Measurements from ENCODE around the gene RRAS.
"Not testable (repeated sequence)": the region's sequence is repeated elsewhere in the genome, so short reads cannot be mapped to it uniquely, and the experiment has no call there.

The RRAS gene

DNA sequence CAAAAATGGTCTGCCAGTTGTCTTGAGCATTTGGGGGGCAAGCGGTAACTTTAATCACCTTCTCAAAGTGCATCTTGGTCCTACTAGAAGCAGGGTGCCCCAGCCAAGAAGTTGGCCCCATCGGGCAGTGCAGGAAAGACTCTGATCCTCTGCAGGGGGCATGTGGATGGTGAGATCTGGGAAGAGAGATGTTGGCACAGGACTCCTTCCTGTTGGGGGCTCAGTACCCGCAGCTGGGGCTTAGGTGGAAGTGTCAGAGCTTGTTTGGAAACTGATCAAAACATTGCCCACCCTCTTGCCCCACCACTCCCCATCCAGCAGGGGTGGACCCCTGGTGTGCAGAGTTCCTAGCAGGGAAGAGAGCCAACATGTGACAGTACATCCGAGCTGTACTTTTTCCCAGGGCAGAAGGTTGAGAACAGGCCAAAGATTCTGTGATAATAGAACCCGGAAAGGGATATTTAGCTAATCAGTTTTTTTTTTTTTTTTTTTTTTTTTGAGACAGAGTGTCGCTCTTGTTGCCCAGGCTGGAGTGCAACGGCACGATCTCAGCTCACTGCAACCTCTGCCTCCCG is 8.8 kb downstream of the RRAS start:
- peak; percentile 45 for DNase-seq (ENCODE audit: low read depth)

DNA sequence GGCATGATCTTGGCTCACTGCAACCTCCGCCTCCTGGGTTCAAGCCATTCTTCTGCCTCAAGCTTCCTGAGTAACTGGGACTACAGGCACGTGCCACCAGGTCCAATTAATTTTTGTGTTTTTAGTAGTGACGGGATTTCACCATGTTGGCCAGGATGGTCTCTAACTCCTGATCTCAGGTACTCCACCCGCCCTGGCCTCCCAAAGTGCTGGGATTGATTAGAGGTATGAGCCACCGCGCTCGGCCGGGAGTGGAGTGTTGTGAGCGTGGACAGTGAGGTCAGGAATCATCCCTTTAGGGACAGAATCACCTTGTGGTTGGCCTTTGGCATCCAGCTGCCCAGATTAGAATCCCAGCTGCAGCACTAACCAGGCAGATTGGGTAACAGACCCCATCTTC is 10.3 kb downstream of the RRAS start:
- DNase-seq (ENCODE audit: low read depth), result no peak

DNA sequence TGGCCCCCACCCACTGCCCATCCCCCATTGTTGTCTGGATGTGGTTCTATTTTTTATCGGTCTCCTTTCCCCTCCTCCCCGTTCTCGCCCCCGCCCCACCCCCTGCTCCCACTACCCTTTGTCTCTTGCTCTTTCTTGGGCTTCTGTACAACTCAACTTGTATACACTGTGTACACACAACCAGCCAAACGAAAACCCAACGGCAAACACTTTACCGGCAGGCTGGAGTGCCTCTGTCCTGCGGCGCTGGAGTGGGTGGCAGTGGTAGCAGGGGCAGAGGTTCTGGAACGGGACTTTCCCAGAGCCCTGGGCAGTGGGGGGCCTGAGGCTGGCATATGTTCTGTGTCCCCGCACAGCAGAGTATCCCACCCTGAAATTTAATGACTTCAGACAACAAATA is 13.7 kb downstream of the RRAS start:
- DNase-seq (ENCODE audit: low read depth), result no peak

GRCh38 chr19:49624967-49625910 is 14.7 kb downstream of the RRAS start:
- DNase-seq (ENCODE audit: low read depth), result no peak

DNA sequence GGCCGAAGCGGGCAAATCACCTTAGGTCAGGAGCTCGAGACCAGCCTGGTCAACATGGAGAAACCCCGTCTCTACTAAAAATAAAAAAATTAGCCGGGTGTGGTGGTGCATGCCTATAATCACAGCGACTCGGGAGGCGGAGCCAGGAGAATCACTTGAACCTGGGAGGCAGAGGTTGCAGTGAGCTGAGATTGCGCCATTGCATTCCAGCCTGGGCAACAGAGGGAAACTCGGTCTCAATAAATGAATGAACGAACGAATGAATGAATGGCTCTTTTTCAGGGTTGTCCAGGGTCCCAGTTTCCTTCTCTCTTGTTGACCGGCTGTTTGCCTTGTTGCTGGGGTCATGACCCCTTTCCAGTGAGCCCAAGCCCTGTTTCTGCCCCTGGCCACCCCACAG is 22.1 kb downstream of the RRAS start:
- not testable (repeated sequence) for DNase-seq (ENCODE audit: low read depth)

- no peak for DNase-seq (ENCODE audit: low read depth)
Observed at GRCh38 chr19:49616945-49617344, 23.0 kb downstream of the RRAS start.

GRCh38 chr19:49616532-49616931 is 23.4 kb downstream of the RRAS start:
- no peak for DNase-seq (ENCODE audit: low read depth)

- DNase-seq (ENCODE audit: low read depth), result no peak
Observed at GRCh38 chr19:49615861-49616260, 24.1 kb downstream of the RRAS start.

- peak; percentile 92 for DNase-seq (ENCODE audit: low read depth)
Observed at GRCh38 chr19:49614096-49614833, 25.7 kb downstream of the RRAS start.

- peak; percentile 52 for DNase-seq (ENCODE audit: low read depth)
Observed at GRCh38 chr19:49613374-49613773, 26.6 kb downstream of the RRAS start.

DNA sequence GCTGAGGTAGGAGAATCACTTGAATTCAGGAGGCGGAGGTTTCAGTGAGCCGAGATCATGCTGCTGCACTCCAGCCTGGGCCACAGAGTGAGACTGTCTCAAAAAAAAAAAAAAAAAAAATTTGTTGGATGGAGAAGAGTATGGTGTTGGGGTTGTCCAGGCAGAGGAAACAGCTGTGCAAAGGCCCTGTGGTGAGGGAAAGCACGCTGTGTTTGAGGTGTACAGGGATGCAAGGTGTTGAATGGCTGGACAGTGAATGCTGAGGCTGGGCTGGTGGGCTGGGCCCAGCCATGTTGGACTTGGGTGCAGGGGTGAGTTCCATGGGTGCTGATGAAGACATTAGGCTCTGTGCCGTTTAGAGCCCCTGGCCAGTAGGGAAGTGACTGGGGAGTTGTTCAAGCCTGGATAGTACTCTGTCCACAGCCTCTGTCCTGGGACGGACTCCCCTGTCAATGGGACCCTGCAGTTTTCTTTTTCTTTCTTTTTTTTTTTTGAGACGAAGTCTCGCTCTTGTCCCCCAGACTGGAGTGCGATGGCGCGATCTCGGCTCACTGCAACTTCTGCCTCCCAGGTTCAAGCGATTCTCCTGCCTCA is 30.3 kb downstream of the RRAS start:
- no peak for DNase-seq (ENCODE audit: low read depth)

- no peak for DNase-seq (ENCODE audit: low read depth)
Observed at GRCh38 chr19:49605605-49606004, 34.3 kb downstream of the RRAS start.

- DNase-seq (ENCODE audit: low read depth), result no peak
Observed at GRCh38 chr19:49602806-49603205, 37.1 kb downstream of the RRAS start.

DNA sequence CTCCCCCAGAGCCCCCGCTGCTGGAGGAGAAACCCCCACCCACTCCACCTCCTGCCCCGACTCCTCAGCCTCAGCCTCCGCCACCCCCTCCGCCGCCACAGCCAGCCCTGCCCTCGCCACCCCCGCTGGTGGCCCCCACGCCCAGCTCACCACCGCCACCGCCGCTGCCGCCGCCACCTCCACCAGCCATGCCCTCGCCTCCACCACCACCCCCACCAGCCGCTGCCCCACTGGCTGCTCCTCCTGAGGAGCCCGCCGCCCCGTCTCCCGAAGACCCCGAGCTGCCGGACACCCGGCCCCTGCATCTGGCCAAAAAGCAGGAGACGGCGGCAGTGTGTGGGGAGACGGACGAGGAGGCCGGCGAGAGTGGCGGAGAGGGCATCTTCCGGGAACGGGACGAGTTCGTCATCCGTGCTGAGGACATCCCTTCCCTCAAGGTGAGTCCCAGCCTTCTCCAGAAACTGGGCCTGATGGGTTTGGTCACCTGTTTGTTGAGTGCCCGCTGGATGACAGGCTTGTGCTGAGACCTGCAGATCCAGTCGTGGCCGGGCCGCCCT is 38.4 kb downstream of the RRAS start:
- DNase-seq (ENCODE audit: low read depth), result no peak

DNA sequence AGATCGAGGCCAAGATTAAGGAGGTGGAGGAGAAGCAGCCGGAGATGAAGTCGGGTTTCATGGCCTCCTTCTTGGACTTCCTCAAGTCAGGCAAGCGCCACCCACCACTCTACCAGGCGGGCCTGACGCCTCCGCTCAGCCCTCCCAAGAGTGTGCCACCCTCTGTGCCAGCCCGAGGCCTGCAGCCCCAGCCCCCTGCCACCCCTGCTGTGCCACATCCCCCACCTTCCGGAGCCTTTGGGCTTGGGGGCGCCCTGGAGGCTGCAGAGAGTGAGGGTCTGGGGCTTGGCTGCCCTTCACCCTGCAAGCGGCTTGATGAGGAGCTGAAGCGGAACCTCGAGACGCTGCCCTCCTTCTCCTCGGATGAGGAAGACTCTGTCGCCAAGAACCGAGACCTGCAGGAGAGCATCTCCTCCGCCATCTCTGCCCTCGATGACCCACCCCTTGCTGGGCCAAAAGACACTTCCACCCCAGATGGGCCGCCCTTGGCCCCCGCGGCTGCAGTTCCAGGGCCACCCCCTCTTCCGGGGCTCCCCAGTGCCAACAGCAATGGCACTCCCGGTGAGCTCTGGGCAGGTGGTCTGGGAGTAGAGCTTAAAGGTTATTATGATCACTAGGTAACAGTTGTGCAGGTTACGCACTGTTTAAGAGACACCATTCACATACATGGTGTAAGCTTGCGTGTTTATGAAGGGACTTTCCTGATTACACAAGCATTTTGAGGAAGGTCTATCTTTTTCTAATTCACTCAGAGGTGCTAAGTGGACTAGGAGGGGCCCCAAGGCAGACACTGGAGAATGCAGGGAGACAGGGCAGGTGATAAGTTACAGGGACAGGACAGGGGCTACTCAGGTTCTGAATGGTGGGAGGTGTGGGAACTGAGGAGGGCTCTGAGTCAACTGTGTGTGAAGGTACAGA is 40.3 kb downstream of the RRAS start:
- DNase-seq (ENCODE audit: low read depth), result no peak

- no peak for DNase-seq (ENCODE audit: low read depth)
Observed at GRCh38 chr19:49597703-49597974, 42.3 kb downstream of the RRAS start.

DNA sequence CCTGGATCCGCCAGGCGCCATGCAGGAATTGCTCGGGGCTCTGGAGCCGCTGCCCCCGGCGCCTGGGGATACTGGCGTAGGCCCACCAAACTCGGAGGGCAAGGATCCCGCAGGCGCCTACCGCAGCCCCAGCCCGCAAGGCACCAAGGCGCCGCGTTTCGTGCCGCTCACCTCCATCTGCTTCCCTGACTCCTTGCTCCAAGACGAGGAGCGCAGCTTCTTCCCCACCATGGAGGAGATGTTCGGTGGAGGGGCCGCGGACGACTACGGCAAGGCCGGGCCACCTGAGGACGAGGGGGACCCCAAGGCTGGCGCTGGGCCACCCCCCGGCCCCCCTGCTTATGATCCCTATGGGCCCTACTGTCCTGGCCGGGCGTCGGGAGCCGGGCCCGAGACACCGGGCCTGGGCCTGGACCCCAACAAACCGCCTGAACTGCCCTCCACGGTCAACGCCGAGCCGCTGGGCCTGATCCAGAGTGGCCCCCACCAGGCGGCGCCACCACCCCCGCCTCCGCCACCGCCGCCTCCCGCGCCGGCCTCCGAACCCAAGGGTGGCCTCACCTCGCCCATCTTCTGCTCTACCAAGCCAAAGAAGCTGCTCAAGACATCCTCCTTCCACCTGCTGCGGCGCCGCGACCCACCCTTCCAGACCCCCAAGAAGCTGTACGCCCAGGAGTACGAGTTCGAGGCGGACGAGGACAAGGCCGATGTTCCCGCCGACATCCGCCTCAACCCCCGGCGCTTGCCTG is 42.8 kb downstream of the RRAS start:
- DNase-seq (ENCODE audit: low read depth), result no peak

- no peak for DNase-seq (ENCODE audit: low read depth)
Observed at GRCh38 chr19:49596407-49596806, 43.5 kb downstream of the RRAS start.

- DNase-seq (ENCODE audit: low read depth), result no peak
Observed at GRCh38 chr19:49595819-49596404, 44.0 kb downstream of the RRAS start.

Data from EH (cell line).